NCI-H1930 (cell line): ENCODE data around the gene PLEKHA8.

Experiments used
- DNase-seq, 2 experiments: peaks; one replicate each; lab custom pipeline; 2025; lab: John Stamatoyannopoulos, UW

Gene PLEKHA8

DNA sequence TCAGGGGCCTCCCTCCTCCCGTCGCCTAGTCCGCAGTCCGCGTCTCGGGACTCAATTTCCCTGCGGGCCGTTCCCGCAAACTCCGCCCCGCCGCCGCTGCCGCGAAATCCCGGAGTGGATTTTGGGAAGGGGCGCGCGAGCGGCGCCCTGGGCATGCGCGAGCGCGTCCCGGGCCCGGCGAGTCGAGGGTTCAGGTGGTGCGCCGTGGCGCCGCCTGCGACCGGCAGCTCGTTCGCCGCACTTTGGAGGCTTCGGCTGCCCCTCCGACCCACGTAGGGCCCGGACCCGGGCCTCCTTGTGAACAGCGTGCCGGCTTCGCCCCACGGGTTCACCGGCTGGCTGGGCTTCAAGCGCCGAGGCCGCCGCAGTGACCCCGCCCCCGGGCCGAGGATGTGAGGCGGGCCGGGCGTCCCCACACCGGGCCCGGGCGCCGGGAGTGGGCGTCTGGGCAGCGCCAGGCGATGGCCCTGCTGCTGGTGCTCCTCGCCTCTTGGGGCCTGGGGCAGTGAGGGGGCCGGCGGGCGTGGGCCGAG, at the start of gene PLEKHA8:
Gene PLEKHA8 (plus strand): TSS at position 197 of the 533 bp plus-strand sequence. CDS start 351 bp downstream, outside the sequence.
- DNase-seq = peak; percentile 80 to 88

GRCh38 chr7:29980151-29980550, 48.1 kb upstream of the PLEKHA8 start:
- no peak for DNase-seq

DNA sequence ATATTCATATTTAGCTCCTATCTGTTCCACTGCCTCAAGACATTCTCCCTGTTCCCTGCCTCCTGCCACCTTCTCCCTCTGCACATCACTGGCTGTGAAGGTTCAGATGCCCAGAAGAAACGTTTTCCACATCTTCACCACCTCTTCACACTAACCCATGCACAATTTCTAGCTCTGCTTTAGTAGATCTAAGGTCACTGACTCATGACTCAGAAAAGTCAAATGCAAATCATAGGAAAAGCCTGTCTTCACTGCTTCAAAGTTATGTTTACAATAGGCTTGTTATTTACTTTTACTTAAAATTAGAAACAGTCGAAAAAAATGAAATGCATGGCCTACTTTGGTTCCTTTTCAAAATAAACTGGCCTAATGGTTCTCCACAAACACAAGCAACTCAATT, 41.1 kb upstream of the PLEKHA8 start:
- DNase-seq = no peak

- no peak for DNase-seq
Observed at GRCh38 chr7:29987811-29988317, 40.3 kb upstream of the PLEKHA8 start.

DNA sequence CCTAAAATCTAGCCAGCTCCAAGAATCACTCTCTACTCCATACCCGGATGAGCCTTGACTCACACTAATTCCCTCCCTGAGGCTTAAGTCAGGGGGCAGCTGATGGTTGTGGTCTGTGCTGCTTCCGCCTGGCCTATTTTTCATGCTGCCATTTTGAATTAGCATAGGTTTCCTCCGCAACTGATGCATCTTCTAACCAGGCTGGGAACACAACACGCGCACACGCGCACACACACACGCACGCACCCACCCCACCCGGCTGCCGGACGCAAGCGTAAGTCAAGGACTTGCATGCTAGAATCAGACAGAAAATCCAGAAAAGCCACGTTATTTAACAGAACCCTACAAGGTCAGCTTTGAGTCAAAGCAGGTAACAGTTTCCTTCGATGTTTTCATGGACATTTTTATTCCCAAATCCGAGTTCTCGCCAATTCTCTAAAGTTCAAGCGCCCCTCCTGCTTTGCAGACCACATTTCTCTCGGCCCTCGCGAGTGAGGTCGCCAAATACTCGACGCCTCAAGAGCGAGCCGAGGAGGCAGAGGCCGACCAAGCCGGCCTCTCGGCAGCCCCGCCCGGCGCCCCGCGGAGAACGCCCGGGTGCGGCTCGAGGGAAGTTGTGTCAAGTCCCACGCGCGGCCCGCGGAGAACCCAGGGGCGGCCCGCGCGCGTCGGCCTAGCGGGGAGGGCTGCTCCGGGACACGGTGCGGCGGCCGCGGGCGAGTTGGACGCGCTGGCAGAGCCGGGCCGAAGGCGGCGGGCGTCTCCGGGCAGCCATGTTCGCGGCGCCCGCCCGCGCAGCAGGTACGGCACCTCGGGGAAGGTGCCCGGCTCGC, 39.6 kb upstream of the PLEKHA8 start:
- DNase-seq = no peak

- DNase-seq = peak in 1 of 2 experiments; percentile 44
Observed at GRCh38 chr7:29989257-29989995, 38.8 kb upstream of the PLEKHA8 start, which contains the start of gene SCRN1. SCRN1 (minus strand) TSS chr7:29989801; CDS start chr7:29969067, 20,734 bp downstream.

- no peak for DNase-seq
Observed at GRCh38 chr7:29990931-29991330, 37.3 kb upstream of the PLEKHA8 start.

GRCh38 chr7:29991937-29992336, 36.3 kb upstream of the PLEKHA8 start:
- DNase-seq = no peak

- DNase-seq = no peak
Observed at GRCh38 chr7:29993140-29993539, 35.1 kb upstream of the PLEKHA8 start.

- no peak for DNase-seq
Observed at GRCh38 chr7:29995652-29996051, 32.6 kb upstream of the PLEKHA8 start.

GRCh38 chr7:29996321-29996720, 31.9 kb upstream of the PLEKHA8 start:
- DNase-seq = no peak

DNA sequence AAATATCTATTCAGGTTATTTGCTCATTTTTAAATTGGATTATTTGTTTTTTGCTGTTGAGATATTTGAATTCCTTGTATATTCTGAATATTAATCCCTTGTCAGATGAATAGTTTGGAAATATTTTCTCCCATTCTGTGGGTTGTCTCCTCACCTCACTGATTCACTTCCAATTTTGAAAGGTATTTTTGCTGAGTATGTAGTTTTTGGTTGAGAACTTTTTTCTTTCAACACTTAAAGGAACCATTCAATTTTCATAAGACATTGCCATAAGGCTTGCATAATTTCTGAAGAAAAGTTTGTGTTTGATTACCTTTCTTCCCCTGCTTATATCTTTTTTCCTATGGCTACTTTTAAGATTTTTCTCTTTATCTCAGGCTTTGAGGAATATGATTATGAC, 29.7 kb upstream of the PLEKHA8 start:
- DNase-seq = no peak

DNA sequence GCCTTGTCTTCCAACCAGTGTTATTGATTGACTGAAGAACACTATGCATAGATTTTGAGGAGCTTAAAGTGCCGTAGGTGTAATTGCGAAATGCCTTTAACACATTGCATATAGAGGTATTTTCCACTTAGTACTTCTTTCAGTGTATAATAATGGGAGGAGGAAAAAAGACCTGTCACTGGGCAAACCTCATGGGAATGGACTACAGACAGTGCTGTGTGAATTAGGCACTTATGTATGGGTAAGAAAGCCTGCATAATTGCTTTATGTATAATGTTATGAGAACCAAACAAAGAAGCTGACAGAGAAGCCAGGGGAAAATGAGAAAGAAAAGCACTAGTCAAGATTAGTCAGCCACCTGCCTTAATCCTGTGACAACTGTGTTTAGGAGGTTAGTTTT, 26.2 kb upstream of the PLEKHA8 start:
- DNase-seq = no peak

- no peak for DNase-seq
Observed at GRCh38 chr7:30003098-30003497, 25.1 kb upstream of the PLEKHA8 start.

DNA sequence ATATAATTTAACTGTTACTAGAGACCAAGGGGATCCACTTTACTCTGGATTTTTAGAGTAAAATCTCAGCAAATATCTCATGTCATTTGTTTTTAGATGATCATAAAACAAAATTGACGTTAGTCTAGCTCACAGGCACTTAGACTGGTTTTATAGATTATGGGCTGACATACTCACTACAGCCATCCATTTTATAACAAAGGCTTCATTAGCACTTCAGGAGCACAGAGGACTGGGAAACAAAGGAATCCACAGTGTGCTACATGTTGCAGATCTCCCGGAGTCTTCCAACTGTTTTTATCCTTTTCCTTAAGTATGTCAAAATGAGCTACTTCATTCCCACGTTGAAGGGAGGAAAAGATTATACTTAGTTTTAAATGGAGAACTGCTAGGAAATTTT, 22.7 kb upstream of the PLEKHA8 start:
- DNase-seq = no peak

DNA sequence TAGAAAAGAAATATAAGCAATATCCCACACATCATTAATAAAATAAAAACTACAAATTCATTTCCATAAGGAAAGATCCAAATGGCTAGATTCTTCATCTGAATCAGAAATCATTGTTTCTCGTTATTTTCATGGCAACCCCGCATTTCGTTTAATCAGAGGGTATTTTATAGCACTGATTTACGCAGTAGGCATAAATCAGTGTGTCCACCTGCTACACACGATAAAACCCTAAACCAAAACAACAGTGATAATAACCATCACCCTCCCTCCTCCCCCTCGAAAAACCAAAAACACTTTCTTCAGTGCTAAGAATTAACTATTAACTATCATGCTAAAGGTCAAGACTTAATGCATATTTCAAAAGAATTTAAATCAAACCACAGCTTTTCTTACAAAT, 18.2 kb upstream of the PLEKHA8 start:
- DNase-seq = no peak

DNA sequence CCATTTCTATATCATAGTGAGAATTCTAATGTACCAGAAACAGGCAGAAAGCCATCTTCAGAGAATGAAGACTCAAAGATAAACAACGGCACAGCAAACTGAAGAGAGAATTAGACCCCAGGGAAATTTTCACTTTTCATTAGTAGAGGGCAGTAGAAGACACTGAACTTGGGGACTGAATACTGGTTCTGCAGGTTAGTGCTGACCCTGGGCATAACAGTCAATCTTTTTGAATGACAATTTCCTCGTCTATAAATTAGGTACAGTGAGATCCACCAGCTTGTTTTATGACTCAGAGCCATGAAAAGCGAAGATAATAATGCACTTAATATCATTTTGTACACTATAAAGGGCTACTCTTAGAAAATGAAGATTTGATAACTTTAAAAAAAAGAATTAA, 15.5 kb upstream of the PLEKHA8 start:
- no peak for DNase-seq

GRCh38 chr7:30018451-30018850, 9.8 kb upstream of the PLEKHA8 start:
- DNase-seq = no peak

DNA sequence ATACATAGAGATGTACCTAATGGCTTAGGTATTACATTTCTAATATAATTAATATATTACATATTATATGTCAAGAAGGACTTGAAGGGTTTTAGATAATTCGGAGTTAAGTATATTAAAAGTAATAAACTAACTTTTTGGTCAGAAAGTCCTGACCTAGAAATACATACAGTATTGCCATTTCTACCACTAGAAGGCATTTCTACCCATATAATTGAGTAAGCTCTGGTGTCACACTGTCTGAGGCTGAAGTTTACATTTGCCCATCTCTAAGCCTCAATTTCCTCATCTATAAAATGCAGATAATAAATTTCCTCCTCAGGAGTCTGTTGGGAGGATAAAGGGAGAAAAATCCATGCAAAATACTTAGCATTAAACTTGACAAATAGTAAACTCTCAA, 8.8 kb upstream of the PLEKHA8 start:
- no peak for DNase-seq

DNA sequence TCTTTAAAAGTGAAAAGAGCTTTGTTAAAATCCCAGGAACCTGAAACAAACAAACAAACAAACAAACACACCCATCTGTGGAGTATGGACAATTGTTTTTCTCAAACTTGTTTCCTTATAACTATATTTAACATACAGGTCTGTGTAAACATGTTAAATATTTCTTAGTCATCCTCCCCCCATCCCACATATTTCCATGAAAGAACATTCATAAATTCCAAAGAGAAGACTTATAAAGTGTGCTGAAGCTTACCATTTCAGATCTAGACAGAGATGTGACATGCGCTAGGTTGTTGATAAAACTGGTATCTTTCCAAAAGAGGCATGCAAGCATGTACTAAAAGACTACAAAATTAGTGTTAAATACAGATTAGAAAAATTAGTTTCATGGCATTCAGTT, 8.3 kb upstream of the PLEKHA8 start:
- no peak for DNase-seq

- DNase-seq = no peak
Observed at GRCh38 chr7:30020535-30020934, 7.7 kb upstream of the PLEKHA8 start.

DNA sequence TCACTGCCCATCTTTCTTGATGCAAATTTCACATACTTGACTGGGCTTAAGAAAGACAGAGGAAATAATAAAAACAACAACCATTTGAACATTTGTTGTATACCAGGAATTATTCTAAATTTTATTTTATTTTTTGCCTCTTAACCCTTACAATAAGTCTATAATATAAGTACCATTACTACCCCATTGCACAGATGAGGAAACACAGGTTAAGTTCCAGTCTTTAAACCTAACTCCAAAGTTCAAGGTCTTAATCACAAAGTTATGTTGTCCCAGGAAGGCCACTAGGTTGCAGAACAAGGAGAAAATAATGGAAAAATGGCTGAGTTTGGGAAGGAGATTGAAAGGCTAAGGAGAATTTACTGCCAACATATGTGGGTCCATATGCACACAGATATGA, 5.2 kb upstream of the PLEKHA8 start:
- DNase-seq = no peak

- no peak for DNase-seq
Observed at GRCh38 chr7:30023524-30023923, 4.7 kb upstream of the PLEKHA8 start.
